Colon (tissue), 2 donors: ENCODE measurements around the gene ATP6V0B.

Experiments
- FAIRE-seq: peaks from 2 replicates; lab custom pipeline; 2012; peaks lifted over from hg19 to GRCh38; lab: Jason Lieb, UNC
- donor health status: control.
- donor health status: control.

The ATP6V0B gene

GRCh38 chr1:43974443-43975248 is at the start of gene ATP6V0B:
Gene ATP6V0B, plus strand, starts transcription at chr1:43974960. Its CDS starts 81 bp downstream, at chr1:43975041.
- no peak for FAIRE-seq

GRCh38 chr1:43925846-43926245 is 48.9 kb upstream of the ATP6V0B start:
- no peak for FAIRE-seq

GRCh38 chr1:43930168-43930948 is 44.4 kb upstream of the ATP6V0B start:
- FAIRE-seq = no peak

GRCh38 chr1:43930949-43931275 is 43.8 kb upstream of the ATP6V0B start:
- FAIRE-seq = no peak

GRCh38 chr1:43931711-43932660 is 42.8 kb upstream of the ATP6V0B start:
- no peak for FAIRE-seq

- FAIRE-seq = no peak
These were observed 41.9 kb upstream of the ATP6V0B start for GRCh38 chr1:43932786-43933385.

GRCh38 chr1:43933386-43934100 is 41.2 kb upstream of the ATP6V0B start, which contains the start of gene ARTN:
Gene ARTN, plus strand, starts transcription at chr1:43933801. Its CDS starts 1,856 bp downstream, at chr1:43935657.
- no peak for FAIRE-seq

GRCh38 chr1:43934101-43934985 is 40.4 kb upstream of the ATP6V0B start:
- FAIRE-seq = no peak

- FAIRE-seq = no peak
These were observed 39.8 kb upstream of the ATP6V0B start for GRCh38 chr1:43934986-43935324.

- FAIRE-seq = no peak
These were observed 38.9 kb upstream of the ATP6V0B start for GRCh38 chr1:43935711-43936427.

GRCh38 chr1:43936431-43937151 is 38.2 kb upstream of the ATP6V0B start:
- FAIRE-seq = no peak

- no peak for FAIRE-seq
These were observed 37.4 kb upstream of the ATP6V0B start for GRCh38 chr1:43937179-43937865.

- no peak for FAIRE-seq
These were observed 36.4 kb upstream of the ATP6V0B start for GRCh38 chr1:43938383-43938782.

- no peak for FAIRE-seq
These were observed 35.7 kb upstream of the ATP6V0B start for GRCh38 chr1:43938892-43939587.

GRCh38 chr1:43942411-43942810 is 32.3 kb upstream of the ATP6V0B start:
- FAIRE-seq = no peak

- no peak for FAIRE-seq
These were observed 29.9 kb upstream of the ATP6V0B start for GRCh38 chr1:43944860-43945259.

- FAIRE-seq = no peak
These were observed 29.0 kb upstream of the ATP6V0B start for GRCh38 chr1:43945674-43946235.
